HG02588 (cell line): ENCODE data around the gene TTC34.

Experiments
- ATAC-seq: cut with Tn5 transposase; IDR thresholded peaks from one replicate; pipeline ENCODE4 v1.9.1; 2021; ENCODE audit warnings: mild to moderate bottlenecking, moderate library complexity; ENCODE audit not compliant: unreplicated experiment

TTC34 gene

DNA sequence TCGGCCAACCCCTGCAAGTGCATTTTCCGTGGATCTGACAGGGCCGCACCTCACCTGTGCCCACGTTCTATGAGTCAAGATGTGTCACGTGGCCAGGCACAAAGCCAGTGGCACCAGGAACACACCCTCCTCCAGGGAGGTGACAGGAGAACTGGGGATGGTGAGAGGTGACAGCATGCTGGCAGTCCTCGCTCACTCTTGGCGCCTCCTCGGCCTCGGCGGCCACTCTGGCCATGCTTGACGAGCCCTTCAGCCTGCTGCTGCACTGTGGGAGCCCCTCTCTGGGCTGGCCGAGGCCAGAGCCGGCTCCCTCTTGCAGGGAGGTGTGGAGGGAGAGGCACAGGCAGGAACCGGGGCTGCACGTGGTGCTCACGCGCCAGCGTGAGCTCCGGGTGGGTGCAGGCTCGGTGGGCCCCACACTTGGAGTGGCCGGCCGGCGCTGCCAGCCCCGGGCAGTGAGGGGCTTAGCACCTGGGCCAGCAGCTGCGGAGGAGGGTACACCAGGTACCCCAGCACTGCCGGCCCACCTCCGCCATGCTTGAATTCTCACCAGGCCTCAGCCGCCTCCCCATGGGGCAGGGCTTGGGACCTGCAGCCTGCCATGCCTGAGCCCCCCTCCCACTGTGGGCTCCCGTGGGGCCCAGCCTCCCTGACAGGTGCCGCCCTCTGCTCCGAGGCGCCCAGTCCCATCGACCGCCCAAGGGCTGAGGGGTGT lies 11.6 kb upstream of the TTC34 start:
- ATAC-seq, result no peak

DNA sequence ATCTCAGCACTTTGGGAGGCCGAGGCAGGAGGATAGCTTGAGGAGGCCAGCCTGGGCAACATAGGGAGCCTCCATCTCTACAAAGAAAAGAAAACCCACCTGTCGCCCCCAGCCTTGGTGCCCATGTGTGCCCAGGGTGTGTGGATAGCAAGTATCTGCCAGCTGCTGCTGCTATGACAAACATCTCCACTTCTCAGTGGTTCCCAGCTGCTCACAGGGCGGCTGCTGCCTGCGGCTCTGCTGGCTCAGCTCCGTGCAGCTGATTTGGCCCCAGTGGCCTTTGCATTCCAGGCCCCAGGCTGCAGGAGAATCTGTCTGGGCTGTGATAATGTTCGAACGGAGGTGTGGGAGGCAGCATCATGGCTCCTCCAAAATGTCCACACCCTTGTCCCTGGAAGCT lies 10.6 kb upstream of the TTC34 start:
- no peak for ATAC-seq

GRCh38 chr1:2811533-2811918 lies 10.0 kb upstream of the TTC34 start:
- ATAC-seq, result no peak

DNA sequence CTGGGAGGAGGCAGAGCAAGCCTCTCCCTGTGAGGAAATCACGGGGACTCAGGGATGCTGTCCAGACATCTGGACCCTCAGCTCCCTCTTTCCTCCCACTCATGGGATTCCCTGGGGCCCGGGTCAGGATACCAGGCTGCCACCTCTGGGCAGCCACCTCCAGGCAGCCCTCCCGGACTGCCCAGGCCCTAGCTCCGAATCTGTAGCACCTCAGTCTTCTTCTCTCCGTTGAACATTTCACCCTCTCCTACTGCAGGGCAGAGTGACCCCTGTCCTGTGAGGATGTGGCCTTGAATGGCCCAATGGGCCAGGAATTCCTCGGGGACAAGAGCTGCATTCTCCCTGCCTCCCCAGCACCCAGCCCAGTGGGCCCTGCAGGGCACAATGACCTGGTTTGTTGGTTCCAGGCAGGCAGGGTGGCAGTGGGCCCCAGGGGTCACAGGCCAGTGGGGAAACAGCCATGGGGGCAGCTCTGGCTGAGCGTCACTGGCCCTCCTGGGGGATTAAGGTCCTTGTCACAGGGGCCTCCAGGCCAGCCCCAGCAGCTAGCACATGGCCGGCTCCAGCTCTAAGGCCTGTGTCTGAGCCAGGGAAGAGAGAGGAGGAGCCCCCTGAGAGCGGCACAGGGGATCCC lies 9.5 kb upstream of the TTC34 start:
- ATAC-seq, result no peak

GRCh38 chr1:2810281-2810680 lies 8.8 kb upstream of the TTC34 start:
- no peak for ATAC-seq

DNA sequence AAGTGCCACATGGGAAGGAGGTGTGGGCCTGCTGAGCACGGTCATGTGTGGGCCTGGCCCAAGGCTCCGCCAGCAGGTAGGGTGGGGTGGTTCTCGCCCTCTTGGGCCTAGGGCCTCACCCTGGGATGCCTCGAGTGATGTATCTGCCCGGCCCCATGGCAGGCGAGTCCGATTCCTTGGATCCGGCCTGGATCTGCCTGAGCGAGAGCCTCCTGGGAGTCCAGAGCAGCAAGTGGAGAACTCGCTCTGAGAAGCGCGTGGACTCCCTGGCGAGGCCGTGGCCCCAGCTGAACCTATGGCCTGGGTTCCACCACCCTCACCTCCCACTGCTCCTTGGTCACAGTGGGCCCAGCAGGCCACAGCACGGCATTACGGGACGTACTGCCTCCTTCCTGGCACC lies 8.2 kb upstream of the TTC34 start:
- ATAC-seq, result no peak

GRCh38 chr1:2808831-2809605 lies 7.5 kb upstream of the TTC34 start:
- ATAC-seq, result no peak

GRCh38 chr1:2808386-2808705 lies 6.9 kb upstream of the TTC34 start:
- no peak for ATAC-seq

DNA sequence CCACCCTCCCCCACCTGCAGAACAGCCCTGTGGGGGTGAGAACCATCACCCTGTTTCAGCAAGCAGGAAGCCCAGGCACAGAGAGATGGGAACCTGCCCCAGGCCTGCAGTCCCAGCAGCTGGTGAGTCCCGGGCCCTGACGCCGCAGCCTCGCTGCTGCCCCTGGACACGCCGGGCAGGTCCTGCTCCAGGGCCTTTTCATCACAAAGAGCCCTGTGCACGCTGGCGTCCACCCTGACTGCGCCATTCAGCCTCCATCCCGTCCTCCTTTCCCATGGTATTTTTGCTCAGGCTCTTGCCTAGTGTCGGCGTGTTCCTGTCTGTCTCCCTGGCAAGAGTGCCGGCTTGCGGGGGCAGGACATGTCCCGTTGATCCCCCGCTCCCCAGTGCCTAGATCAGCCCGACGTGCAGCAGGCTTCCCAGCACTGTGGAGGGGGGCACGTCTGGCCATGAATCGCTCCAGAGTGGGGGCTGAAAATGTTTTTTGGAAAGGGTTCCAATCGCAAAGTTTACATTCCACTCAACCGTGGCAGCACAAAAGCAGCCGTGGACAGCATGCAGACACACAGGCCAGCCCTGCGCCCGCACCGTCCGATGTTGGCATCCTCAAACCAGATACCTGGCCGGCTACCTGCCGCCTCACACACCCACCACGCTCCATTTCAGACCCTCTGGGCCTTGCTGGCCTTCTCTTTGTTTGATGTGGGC lies 6.3 kb upstream of the TTC34 start:
- ATAC-seq, result no peak

GRCh38 chr1:2807036-2807435 lies 5.5 kb upstream of the TTC34 start:
- ATAC-seq, result no peak

- no peak for ATAC-seq
Observed at GRCh38 chr1:2806591-2806990, 5.1 kb upstream of the TTC34 start.

DNA sequence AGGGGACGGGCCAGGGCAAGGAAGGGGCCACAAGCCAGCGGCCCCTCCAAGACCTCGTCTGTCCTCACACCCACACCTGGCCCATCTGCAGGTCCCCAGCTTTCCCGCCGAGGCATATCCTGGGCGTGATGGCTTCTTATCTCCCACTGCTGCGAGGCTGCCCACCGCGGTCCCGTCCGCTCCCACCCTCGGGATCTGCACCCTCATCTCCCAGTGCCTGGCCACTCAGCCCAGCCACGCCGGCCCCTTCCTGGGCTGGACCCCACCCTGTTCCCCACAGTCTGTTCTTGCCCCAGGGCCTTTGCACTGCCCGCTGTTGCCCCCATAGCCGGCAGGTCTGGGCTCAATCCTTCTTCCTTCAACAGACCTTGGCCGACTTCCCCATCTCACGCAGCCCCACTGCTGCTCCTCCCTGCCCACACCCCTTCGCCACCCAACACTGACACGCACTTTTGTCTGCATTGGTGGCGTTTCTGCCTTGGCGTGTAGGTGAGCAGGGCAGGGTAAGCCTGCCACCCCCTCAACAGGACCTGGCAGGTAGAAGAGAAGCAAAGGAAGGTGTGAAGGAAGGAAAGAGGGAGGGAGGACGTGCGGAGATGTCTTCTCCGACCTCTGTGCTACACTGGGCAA lies 4.4 kb upstream of the TTC34 start:
- no peak for ATAC-seq

GRCh38 chr1:2804628-2805351 lies 3.3 kb upstream of the TTC34 start:
- no peak for ATAC-seq

GRCh38 chr1:2803931-2804627 lies 2.6 kb upstream of the TTC34 start:
- no peak for ATAC-seq

DNA sequence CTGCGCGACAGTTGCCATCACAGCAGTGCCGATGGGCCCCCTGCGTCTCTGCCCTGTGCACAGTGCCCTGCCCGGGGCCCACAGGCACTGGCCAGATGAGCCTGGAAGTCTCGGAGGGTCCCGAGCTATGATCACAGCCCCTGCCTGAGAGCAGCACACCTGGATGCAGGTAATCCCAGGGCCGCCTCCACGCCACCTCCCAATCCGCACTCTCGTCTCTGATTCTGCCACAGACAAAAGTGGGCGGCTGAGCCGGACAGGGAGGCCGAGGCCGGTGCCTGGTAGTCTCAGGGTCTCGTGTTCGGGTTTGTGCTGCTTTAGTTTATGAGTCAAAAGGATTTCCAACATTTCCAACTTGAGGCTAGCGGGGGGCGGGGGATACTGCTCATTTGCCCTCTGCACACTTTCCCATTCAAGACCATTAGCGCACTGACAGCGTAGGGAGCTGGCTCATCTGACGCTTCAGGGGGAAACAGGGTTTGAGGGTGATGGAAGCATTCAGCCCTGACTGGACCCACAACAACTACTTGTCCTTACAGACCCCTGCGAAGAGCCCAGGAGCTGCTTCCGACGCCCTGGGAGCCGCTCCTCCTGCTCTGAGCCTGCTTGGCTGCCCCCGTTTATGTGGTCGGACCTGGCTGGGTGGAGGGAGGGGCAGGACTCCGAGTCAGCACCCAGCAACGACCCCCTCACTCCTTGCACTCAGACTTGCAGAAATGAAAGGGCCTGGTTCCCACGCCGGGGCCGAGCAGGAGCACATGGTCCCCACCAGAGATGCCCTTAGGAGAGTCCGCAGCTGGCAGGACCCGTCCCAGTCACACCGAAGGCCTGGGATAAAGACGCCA lies 1.8 kb upstream of the TTC34 start:
- no peak for ATAC-seq

DNA sequence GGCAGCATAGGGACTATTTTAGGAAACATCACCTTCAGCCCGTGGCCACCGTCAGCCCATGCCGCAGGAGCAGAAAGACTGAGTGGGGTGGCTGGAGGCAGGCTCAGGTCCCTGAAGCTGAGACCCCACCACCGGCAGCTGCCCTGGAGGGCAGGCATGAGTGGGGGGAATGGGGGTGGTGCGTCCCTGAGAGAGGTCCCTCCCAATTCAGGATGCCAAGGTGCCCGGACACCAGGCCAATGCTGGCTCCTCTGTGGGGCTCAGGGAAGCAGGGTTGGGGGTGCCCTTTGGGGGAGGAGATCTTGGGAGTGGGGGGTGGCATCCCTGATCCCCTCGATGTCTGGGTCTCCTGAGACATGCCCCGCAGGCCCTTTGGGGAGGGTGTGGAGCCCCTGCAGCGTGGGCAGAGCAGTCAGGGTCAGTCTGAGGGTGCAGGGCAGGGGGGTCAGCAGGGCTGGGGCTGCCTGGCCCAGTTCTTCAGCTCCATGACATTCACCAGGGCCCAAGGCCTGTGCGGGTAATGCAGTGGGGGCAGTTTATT lies 998 bp upstream of the TTC34 start:
- ATAC-seq, result no peak

GRCh38 chr1:2801046-2801445 lies 447 bp downstream of the TTC34 start:
- ATAC-seq, result no peak

- no peak for ATAC-seq
Observed at GRCh38 chr1:2800664-2801045, 838 bp downstream of the TTC34 start.
